Measurements from ENCODE around the gene SYT1.

GRCh38 chr12:79299447-79300198 is 435.0 kb downstream of the SYT1 start:
- no peak for TF ChIP-seq PATZ1 (CRISPR knock-in tag; IDR thresholded peaks at IDR 0.05; ENCODE audit: borderline replicate concordance)
- no peak for TF ChIP-seq CREB5 (CRISPR knock-in tag; IDR thresholded peaks at IDR 0.05; ENCODE audit: low read depth)
- TF ChIP-seq RARB (CRISPR knock-in tag; IDR thresholded peaks at IDR 0.05), result no peak
- no peak for TF ChIP-seq ZFP30 (CRISPR knock-in tag; IDR thresholded peaks at IDR 0.05)
- no peak for TF ChIP-seq ZNF70 (CRISPR knock-in tag; IDR thresholded peaks at IDR 0.05)
- no peak for TF ChIP-seq BACH2 (CRISPR knock-in tag; IDR thresholded peaks at IDR 0.05; ENCODE audit: borderline replicate concordance)
- no peak for TF ChIP-seq OSR1 (CRISPR knock-in tag; IDR thresholded peaks at IDR 0.05)
- TF ChIP-seq ZNF565 (CRISPR knock-in tag; conservative IDR thresholded peaks at IDR 0.05; ENCODE audit: low read depth), result no peak
- no peak for TF ChIP-seq TOX (CRISPR knock-in tag; IDR thresholded peaks at IDR 0.05; ENCODE audit: borderline replicate concordance)
- no peak for TF ChIP-seq ISL1 (CRISPR knock-in tag; IDR thresholded peaks at IDR 0.05)
- no peak for TF ChIP-seq POU6F1 (CRISPR knock-in tag; IDR thresholded peaks at IDR 0.05; ENCODE audit: borderline replicate concordance, low read depth)
- no peak for TF ChIP-seq ARNTL (CRISPR knock-in tag; IDR thresholded peaks at IDR 0.05; ENCODE audit: borderline replicate concordance, low read depth)

Data from SK-N-SH treated with all-trans-retinoic acid at 6 μM for 48 hours (cell line).